Esophagus squamous epithelium (tissue), 4 donors: Measurements from ENCODE around the gene SDF2L1.

Experiments used
- CTCF ChIP-seq, 6 experiments: fragments of 450-650 bp in 4 of 6; fragments of 200-600 bp in 2 of 6; sonication (generic) in 2 of 6; IDR thresholded peaks; one replicate each; pipeline ENCODE4 v1.5.1; 2016 to 2019; ENCODE audit warnings: antibody characterized with exemption in 6 of 6, mild to moderate bottlenecking in 4 of 6, moderate library complexity in 4 of 6
- POLR2A ChIP-seq, 4 donors: fragments of 450-650 bp; IDR thresholded peaks; one replicate each; pipeline ENCODE4 v1.6.1; 2017; ENCODE audit warnings: antibody characterized with exemption in 4 of 4, mild to moderate bottlenecking in 4 of 4, moderate library complexity in 3 of 4

DNA sequence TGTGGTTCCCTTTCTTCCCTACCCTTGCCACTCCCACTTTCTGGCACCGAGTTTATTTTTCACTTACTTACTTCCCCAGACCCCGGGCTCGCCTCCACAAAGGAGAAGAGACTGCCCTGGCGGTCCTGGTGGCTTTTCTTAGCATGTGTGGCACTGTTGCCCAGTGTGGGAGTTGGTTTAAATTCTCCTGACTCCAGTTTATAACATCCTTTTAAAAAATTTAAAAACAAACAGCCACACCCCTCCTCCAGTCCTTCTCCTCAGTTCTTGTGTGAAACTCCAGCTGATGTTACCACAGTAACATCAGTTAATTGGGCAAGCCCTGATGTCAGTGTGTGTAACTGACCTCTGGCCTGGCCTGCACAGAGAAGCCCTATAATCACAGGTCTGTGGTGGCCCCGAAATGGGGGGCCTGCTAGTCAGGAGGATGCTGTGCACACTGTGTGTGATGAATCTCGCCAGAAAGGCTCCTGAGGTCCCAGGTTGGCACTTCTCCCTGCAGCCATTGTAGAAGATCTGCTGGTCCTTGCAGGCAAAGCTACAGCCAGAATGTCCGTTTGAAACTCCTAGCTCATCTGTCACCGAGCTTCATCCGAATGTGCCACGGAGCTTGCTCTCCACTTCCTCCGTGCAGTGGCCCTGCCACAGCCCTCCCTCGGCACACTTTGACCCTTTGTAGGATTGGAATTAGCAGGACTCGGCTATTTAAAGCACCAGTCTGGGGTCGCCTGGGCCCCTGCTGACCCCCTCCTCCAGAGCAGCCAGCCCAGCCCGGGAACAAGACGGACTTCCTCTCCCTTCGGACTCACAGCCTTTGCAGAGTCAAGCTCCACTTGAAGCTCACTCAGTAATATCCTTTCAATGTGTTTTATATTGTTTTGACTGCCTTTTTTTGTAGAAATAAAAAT is 19.8 kb upstream of the SDF2L1 start:
- TF ChIP-seq CTCF (IDR thresholded peaks at IDR 0.05) (no peak), POLR2A (IDR thresholded peaks at IDR 0.05) (no peak)
